Stimulated activated CD8-positive, alpha-beta memory T cell treated with anti-CD3 and anti-CD28 coated beads, Interleukin-4, amount 100 ng/mL, for 1 hour (primary cell): ENCODE results near the gene LRTM2.

ENCODE experiments used
- DNase-seq, 2 donors: peaks; one replicate each; pipeline ENCODE4 v3.0.0-alpha.2; 2020; ENCODE audit warnings: low read depth in 2 of 2, low spot score in 1 of 2

Gene LRTM2

GRCh38 chr12:1829306-1829900, 9.0 kb downstream of the LRTM2 start:
- DNase-seq, result no peak

DNA sequence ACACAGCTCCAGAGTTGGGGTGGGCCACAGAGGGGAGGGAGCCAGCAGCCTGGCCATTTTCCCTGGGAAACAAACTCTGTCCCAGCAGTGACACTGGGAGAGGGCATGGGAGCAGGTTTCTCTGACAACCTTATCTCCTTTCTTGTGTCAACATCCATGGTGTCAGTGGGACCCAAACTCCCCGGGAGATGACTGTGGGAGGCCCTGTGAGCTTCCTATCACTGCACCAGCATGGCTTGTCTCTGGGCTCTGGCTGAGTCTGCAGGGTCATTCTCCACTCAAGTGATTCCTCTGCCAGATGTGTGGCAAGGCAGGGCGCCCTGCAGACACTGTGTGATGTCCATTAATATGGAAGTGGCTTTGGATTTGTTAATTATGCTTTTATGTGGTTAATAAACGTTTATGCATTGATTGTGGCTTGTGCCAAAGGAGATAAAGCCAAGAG, 10.1 kb downstream of the LRTM2 start:
- DNase-seq, result no peak

DNA sequence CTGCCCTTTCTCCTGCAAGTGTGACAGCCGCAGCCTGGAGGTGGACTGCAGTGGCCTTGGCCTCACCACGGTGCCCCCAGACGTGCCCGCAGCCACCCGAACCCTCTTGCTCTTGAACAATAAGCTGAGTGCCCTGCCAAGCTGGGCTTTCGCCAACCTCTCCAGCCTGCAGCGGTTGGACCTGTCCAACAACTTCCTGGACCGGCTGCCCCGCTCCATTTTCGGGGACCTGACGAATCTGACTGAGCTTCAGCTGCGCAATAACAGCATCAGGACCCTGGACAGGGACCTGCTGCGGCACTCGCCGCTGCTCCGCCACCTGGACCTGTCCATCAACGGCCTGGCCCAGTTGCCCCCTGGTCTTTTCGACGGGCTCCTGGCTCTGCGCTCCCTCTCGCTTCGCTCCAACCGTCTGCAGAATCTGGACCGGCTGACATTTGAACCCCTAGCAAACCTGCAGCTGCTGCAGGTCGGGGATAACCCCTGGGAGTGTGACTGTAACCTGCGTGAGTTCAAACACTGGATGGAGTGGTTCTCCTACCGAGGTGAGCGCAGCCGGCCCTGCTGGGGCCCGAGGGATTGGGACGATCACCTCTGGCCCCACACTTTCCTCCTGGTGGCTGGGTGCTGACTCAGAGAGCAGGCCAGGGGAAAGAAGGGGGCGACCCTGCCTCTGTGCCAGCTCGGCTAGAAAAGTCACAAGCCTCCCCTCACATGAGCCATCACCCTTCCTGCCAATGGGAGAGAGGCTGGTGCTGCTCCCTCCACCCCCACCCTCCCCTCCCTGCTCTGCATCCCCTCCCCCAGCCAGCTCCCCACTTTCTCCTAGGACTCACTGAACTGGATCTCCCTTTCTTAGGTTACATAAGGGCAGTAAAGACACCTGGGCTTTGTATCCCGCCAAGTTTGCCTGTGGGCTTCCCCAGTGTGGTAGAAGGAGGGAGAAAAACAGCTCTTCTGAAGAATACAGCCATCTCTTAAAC, 10.9 kb downstream of the LRTM2 start:
- DNase-seq, result no peak

GRCh38 chr12:1832801-1833595, 12.6 kb downstream of the LRTM2 start:
- DNase-seq, result no peak

- no peak for DNase-seq
Measured at GRCh38 chr12:1833596-1834028, 13.2 kb downstream of the LRTM2 start.

GRCh38 chr12:1834186-1834925, 14.0 kb downstream of the LRTM2 start:
- DNase-seq, result no peak

DNA sequence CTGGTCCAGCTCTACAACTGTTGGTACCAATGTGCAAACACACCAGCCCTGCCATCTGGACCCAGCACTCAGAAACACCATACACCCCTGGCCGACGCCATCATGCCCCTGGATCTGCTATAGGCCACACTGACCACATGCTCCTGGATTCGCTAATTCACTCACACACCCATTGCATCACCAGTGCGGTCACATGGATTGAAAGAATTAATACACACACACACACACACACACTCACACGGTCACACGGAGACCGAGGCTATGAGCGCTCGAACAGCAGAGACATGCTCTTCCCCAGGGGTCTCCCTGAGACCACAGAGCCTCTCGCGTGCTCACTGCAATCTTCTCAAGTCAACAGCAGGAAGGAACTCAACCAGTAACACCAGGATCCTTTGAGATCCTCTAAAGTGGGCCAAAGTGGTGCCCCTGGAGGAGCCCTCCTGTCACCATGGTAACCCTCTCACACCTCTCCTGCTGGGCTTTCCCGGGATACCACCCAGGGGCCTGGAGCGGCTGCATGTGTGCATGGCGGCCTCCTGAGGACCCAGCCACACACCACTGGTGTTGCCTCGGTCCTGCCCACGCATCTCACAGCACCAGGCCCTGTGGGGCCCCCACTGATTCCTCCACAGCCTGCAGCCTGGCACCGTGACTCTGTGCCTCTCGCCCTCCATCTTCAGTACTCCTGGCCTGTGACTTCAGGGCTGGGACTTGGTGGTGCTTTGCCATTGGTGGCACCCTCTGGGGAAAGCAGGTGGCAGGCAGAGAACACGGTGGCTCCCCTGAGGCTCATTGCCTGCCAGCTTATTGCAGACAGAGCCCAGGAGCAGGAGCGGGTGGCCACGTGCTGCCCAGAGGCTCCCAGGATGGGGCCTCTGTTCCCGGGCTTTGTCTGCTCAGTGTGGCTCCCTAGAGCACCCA, 15.1 kb downstream of the LRTM2 start:
- DNase-seq, result no peak

DNA sequence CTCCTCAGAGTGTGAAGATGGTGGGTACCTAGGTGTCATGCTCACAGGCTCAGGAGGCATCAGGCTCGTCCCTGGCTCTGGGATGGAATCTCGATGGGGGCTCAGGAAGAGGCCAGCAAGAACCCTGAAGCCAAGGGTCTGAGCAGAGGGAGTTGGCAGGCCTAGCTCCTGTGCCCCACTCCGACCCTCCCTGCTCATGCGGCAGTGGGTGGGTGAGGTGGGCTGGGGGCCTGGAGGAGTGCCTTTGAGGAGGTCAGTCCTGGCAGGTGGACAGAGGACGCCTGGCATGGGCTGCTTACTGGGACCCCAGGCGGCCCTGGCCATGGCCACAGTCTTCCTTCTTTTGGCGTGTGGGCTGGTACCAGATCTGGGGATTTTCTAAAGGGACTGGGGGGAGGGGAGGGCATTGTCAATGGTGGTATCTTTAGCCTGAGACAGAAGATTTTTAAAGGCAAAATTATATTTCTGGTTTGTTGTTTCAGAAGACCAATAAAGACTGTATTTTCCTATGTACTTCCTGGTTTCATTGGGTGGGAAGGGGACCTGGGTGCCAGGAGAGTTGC, 16.0 kb downstream of the LRTM2 start:
- no peak for DNase-seq

- DNase-seq, result no peak
Measured at GRCh38 chr12:1836854-1837421, 16.6 kb downstream of the LRTM2 start.

DNA sequence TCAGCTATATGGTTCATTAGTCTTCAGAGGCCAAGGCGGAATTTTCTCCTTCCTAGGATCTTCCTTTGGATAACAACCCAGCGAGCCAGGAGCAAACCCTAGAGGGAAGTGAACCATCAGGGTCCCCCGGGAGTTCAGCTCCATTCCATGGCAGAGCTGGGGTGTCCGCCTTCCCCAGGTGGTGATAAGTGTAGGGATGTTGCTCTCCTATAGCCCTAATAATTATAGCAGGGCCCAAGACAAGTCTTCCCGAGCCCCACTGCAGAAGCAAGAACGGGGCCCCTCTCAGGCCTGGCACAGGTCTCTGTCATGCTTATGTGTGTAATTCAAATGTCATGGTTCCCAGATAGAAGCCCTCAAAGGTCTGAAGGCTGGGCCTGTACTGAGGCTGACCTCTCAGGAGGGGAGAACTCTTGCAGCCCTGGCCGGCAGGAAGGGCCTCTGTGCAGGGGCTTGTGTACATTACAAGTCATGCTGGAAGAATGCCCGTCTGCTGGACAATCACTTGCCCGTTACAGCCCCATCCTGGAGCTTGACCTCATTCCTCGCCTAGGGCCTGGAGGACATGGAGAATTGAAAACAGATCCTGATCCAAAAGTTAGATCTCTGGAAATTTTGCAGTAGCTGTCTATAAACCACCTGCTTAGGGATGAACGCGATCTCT, 17.3 kb downstream of the LRTM2 start:
- DNase-seq, result no peak

- no peak for DNase-seq
Measured at GRCh38 chr12:1838205-1838993, 18.0 kb downstream of the LRTM2 start.

DNA sequence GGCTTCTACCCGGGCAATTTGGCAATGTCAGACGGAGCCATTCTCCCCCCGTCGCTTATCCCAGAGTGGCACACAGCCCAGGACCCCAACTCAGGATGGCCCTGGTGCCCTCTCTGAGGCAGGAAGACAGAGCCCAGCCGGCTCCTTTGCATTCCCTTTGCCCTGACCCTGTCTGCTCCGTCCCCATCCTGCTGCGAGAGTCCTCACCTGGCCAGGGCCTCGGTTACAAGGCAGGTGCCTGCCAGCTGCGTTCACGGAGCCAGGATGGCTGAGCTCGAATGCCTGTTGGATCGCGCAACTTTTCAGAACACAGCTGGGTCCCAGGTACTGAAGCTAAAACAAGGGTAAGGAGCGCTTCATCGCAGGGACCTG, 18.6 kb downstream of the LRTM2 start:
- DNase-seq, result no peak

DNA sequence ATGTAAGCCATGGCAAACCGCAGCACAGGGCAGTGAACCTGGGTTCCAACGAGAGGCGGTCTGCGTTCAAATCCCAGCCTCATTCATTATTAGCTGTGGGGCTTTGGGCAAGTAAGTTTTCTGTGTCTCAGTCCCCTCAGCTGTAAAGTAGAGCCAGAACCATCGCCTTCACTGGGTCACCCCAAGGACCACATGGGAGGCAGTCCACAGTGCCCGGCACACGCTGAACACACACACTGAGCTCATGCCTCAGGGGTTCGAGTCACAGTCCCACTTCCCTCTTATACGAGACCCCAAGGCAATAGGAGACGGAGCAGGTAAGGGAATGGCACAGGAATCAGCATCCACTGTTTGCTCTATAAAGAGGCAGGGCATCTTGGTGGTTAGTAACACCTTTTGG, 19.1 kb downstream of the LRTM2 start:
- no peak for DNase-seq

- DNase-seq, result no peak
Measured at GRCh38 chr12:1839956-1840951, 19.9 kb downstream of the LRTM2 start.

DNA sequence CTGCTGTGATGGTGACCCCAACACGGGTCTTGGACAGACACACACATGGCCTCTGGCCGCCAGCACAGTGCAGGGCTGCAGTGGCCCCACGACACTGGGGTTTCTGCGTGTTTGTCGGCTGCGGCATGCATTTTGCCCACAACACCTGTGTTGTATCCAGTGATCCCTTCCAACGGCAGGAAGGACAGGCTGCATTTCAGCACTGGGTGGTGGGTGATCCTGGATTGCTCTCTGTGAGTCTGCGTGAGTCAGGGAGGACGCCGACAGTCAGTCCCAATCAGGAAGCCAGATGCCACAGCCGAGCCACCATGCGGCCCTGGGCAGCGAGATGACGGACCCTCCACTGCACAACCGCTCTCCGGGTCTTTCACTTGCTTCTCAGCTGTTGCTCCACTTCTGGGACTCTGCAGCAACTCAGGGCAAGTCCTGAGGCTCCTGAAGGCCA, 20.6 kb downstream of the LRTM2 start:
- DNase-seq, result no peak

DNA sequence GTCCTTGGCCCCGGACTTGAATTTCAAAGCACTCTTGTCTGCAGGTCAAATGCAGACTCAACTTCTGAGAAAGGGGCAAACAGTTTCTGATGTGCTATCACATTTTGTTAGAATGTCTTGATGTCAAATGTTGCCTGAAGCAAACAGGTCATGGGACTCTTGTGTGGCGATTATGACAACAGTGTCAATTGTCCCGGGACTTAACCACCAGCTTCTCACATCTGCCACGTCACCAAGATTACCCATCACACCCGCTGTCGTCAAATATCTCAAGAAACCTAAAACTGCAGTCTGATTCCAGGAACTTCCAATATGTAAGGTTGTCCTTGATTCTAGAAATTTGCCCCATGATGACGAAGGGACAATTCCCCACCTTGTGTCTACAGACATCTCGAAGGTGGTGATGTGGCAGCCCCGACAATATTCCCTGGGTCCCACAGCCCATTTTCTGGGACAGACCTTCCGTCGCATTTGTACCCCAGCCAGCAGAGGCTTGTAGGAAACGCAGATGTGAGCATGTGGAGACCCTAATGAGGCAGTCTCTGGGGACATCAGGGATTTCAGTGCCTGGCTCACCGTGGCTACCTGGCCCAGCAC, 21.3 kb downstream of the LRTM2 start:
- no peak for DNase-seq
